Hematopoietic multipotent progenitor cell (in vitro differentiated cells): ENCODE results near the gene ITGA4. TPM values are rescaled to one million over a fixed set of nuclear protein-coding genes. Genes with fewer than 3 reads are reported as not detected.
"Not testable (repeated sequence)": the region's sequence is repeated elsewhere in the genome, so short reads cannot be mapped to it uniquely, and the experiment has no call there.

Experiments used
- DNase-seq, 3 donors: peaks; one replicate each; pipeline ENCODE4 v3.0.0-alpha.2; 2011 to 2015; ENCODE audit warnings: low read depth in 2 of 3, low spot score in 2 of 3
- total RNA-seq: library from RNA; depleted of rRNA; stranded (reverse); fragments of >200 nt; gene quantifications from one replicate; pipeline ENCODE4 v1.2.3, GENCODE V29; 2012

Gene ITGA4
- 193 TPM for total RNA-seq

DNA sequence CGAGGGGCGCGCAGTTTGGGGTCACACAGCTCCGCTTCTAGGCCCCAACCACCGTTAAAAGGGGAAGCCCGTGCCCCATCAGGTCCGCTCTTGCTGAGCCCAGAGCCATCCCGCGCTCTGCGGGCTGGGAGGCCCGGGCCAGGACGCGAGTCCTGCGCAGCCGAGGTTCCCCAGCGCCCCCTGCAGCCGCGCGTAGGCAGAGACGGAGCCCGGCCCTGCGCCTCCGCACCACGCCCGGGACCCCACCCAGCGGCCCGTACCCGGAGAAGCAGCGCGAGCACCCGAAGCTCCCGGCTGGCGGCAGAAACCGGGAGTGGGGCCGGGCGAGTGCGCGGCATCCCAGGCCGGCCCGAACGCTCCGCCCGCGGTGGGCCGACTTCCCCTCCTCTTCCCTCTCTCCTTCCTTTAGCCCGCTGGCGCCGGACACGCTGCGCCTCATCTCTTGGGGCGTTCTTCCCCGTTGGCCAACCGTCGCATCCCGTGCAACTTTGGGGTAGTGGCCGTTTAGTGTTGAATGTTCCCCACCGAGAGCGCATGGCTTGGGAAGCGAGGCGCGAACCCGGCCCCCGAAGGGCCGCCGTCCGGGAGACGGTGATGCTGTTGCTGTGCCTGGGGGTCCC lies at the start of gene ITGA4:
Gene ITGA4, plus strand, starts transcription at position 266 of the 620 bp plus-strand sequence. Its CDS starts 269 bp downstream, at position 535.
- peak; percentile 74 to 96 (median 94) for DNase-seq

DNA sequence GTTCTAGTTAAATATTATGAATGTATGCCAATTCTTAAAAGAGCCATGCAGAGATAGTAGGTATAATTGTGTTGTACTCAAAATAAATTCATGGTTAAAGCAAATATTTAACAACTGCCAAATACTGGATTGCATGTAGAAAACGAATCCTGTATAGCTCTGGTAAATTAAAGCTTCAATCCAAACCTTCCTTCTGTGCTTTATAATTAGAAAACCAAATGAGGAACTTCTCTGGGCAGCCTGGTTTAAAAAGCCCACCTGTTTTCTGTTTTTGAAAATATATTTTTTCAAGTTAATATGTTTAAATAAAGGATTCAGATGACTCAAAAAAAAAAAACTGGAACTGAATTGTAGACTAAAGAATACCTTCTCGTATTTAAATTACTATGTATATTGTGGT lies 48.3 kb upstream of the ITGA4 start:
- no peak for DNase-seq

DNA sequence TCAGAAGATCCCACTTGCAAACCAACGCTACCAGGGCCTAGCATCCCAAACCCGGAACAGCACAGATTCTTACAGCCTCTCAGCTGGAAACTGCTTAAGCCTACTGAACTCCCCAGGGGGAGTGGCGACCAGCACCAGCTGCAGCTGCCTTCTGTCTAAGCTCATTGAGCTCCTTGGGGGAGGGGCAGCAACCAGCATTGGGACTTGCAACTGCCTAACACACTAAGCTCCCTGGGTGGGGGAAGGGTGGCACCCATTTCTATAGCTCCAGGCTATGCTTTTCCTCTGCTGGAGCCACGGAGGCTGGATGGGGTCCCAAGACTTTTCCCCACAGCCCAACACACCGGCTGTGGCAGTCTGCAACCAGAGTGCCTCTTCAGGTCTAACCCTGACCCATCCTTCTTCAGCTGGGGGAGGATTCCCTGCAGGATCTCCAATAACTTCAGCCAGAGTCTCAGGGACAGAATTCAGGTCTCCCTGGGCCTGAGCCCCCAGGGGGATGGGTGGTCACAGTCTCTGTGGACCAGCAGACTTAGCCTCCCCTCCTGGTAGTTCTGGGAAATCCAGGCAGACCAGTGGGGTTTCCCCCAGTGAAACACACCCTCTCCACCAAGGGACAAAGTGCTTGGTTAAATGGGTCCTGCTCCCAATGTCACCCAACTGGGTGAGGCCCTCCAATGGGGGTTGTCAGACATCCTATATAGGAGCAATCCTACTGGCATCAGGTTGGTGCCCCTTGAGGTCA lies 45.9 kb upstream of the ITGA4 start:
- peak in 1 of 3 donors; percentile 46 for DNase-seq

DNA sequence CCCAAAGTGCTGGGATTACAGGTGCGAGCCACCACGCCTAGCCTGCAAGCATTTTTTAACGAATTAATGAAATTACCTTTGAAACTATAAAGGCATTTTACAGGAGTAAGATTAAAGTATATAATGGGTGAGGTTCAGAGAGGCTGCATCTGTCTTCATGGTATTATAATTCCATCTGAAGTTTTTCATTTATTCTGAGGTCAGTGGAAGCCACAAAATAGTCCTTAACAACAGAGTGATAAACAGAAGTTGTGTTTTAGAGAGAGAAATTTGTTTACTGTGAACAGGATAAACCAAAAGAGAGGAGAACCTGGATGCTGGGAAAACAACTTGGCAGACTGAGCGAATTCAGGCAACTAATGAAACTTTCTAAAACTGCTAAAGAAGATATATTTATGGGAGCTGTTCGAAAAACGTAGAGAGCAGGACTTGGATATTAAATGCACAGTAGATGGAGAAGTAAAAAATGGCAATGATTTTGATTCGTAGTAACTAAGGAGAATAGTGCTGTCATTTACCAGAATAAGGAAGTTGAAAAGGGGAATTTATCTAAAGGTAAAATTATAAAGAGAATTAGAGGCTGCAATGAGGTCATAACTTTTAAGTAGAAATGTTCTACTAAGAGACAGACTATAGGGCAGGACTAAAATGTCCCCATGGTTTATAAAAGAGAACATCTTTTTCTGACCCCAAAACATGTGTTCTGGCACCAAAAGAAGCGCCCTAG lies 37.9 kb upstream of the ITGA4 start:
- DNase-seq = peak in 2 of 3 donors; percentile 31 to 83

DNA sequence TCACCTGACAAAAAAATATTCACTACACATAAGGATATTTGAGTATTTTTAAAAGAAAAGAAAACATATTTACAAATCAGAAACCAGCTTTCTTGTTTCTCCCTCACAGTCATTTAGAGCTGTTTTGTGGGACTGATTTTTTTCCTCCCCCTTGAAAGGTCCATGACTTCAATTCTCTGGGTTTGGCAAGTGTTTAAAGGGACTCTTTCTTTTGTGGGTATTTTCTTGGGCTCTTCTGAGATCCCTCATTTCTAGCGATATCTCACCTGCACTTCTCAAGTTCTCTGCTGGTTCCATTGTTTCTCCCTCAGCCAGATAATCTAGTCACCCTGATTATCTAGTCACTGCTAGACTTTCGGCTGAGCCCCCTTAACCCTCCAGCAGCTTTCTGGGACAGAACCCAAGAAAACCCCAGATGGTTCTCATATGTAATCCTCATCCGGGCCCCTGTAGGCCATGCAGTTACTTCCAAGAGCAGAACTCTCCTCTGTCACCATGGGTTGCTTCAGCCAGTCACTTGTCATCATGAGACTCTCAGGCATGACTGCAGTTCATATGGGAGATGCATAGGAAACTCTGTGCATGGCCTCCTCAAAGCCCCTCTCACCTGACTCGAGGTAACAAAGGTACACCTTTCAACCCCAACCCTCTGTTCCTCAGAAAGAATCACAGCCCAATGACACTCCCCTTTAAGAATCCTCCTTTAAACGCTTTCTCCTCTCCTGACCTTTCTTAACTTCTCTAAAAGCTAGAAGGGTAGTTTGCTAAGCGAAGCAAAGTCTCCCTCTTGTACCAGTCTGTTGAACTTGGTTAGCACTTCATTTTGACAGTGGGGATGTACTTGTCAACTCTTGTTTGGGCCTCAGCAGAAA lies 36.7 kb upstream of the ITGA4 start:
- DNase-seq = no peak

DNA sequence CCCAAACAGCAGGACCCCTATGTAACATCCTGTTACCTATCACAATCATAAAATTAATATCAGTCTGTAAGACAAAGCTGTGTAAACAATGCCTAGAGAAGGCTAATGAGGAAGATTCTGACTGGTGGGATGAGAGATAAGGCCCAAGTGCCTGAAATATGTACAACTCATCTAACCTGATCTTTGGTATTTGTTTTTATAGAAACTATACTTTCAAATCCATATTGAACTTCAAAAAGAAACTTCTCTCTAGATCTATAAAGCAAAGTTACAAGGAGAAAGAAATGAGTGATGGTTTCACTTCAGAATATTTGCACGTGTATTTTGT lies 36.1 kb upstream of the ITGA4 start:
- DNase-seq = no peak

DNA sequence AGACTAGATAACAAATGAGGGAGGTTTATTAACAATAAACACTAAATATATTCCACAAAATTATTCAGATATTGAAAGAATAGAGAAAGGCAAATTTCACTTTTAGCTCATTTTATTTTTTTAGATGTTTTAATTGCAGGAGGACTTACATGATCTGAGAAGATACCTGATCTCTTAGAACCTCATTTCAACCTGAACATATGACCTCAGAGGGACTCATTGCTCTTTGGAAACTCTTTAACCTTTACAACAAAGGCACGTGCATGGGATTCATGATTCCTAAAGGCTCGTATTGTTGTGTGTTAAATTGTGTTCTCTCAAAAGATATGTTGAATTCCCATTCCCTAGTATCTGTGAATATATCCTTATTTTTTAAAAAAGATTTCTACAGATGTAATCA lies 35.7 kb upstream of the ITGA4 start:
- no peak for DNase-seq

DNA sequence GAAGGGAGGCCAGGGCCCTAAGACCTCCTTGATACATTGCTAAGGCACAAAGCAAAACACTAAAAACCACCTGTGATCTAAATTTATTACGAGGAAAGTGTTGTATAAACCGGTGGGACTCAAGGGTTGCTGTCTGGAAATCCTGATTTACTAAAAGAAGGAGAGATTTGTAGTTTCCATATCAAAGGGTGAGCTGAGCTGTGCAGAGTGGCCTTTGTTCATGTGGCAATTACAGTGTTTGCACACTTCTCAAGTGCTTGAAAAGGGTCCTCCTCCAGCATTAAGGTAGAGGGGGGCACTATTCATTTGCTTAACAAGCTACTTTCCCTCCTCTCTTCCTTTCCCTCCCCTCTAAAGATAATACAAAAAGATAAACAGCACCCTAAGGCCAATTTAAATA lies 30.5 kb upstream of the ITGA4 start:
- no peak for DNase-seq

DNA sequence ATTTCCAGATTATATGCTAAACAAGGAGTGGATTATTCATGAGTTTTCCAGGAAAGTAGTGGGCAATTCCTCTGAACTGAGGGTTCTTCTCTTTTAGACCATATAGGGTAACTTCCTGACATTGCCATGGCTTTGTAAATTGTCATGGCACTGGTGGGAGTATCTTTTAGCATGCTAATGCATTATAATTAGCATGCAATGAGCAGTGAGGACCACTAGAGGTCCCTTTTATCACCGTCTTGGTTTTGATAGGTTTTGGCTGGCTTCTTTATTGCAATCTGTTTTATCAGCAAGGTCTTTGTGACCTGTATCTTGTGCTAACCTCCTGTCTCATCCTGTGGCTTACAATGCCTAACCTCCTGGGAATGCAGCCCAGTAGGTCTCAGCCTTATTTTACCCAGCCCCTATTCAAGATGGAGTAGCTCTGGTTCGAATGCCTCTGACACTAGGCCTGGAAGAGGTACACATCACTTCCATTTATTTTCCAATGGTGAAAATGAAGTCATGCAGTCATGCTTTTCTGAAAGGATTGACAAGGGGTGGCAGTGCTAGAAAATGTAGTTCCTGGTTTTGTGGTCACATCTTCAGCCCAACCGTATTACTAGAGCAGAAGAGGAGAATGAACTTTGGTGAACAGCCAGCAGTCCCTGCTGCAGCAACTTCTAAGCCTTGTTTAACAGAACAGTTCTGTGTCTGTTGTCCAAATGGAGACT lies 26.6 kb upstream of the ITGA4 start:
- peak in 2 of 3 donors; percentile 44 to 79 for DNase-seq

DNA sequence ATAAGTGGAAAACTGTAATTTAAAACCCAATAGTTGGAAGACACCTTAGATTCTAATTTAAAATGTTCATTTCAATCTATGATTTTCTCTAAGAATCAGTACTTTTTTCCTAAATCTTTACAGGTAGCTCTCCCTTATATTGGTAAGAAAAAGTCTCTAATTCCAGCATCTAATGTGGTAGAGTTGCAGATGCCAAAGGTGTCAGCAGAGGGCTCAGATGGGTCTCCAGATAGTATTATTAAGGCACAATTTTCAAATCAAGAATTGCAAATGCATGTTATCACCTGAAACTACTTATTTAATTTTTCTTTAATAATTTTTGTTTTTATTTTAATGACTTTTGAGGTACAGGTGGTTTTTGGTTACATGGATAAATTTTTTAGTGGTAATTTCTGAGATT lies 25.5 kb upstream of the ITGA4 start:
- DNase-seq = no peak

DNA sequence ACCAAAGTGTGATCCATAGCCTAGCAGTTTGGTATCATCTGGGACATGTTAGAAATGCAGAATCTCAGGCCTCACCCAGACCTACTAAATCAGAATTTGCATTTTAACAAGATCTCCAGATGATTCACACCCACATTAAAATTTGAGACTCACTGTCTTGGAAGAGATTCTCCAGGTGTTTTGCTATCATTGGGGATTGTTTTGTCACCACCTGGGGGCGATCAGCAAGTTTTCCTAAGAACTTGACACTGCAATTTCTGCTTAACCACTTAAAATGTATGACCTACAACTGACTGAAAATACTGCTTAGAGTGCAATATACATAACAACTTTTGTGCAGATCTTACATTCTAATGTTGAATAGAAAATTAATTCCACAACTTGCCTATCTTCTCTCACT lies 18.9 kb upstream of the ITGA4 start:
- peak in 1 of 3 donors; percentile 43 for DNase-seq

DNA sequence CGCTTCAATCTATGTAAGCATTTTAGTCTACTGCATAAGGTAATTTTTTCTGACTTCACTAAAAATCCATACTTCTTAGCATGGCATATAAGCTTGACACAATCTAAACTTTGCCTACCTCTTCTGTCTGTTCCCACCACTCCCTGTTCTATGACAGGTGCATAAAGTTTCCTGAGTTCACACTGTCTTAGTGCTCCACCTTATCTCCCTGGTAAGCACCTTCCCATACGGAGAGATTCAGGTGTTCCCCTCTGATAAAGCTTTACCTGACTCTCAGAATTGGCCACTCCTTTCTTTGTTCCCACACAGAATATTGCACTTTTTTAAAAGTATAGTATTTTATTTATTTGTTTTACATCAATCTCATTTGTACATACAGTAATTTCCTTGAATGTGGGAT lies 16.8 kb upstream of the ITGA4 start:
- DNase-seq = no peak

DNA sequence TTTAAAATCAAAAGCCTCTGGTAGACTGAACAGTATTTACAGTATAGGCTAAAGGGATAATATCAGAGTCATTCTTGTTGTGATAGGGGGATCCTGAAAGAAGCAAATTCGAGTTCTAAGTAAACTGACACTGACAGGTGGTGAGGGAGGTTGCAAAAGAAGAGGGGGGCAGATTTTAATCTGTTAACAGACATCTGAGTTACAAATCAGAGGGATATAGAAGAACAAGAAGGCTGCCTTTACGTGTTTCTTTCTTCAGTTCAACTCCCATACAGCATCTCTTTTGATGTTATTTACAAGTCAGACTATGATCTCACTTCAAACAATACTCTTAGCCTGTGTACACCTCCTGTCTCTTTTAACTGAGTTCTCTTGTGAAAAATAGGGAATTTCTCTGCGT lies 16.3 kb upstream of the ITGA4 start:
- no peak for DNase-seq

DNA sequence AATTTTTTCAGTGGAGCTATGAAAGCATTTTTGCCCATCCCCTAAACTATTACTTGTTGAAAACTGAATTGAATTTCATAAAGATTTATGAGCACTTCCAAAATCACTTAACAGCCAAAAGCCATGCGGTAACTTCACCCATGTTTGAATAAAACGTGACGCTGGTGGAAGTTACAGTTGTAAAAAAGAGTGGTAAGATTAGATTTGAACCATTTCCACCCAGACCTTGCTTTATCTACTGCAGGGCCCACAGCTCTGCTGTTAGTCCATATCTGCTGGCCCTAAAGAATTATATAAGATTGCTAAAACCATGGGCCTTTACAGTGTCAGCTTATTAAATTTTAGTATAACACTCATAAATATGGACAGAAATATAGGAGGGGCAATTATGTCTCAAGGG lies 15.5 kb upstream of the ITGA4 start:
- no peak for DNase-seq

DNA sequence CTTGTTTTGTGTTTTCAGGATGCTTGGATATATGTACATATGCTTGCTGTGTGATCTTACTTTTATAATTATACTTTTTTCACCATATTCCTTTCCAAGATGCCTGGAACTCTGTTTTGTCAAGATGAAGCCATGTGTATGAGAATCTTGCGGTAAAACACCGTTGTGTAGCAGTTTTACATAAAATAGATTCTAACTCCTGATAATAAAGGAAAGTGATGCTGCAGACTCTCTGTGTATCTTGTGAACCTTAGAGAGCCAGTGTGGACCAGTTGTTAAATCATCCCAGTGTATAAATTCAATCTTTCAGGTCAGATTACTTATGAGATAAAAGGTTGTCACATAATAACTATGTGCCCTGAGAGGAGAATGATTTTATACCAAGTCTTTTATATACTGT lies 12.5 kb upstream of the ITGA4 start:
- DNase-seq = no peak

DNA sequence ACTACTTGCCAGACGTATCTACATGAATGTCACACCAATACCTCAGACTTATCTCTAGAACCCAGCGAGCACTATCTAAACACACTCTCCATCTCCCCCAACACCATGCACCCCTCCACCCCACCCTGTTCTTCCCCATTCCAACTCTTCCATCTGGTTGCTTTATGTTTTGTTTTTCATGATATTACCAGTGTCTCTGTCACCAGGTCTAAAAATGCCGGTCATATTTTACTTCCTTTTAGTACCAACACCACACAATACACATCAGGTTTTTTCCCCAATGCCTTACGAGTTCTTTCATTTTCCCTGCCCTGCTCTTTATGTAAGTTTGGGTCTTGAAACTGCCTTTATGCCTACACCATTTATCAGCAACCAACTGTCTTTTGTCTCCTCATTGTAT lies 10.2 kb upstream of the ITGA4 start:
- DNase-seq = peak in 1 of 3 donors; percentile 53

DNA sequence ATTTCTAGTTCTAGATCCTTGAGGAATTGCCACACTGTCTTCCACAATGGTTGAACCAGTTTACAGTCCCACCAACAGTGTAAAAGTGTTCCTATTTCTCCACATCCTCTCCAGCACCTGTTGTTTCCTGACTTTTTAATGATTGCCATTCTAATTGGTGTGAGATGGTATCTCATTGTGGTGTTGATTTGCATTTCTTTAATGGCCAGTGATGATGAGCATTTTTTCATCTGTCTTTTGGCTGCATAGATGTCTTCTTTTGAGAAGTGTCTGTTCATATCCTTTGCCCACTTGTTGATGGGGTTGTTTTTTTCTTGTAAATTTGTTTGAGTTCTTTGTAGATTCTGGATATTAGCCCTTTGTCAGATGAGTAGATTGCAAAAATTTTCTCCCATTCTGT lies 7.9 kb upstream of the ITGA4 start:
- DNase-seq = not testable (repeated sequence)

DNA sequence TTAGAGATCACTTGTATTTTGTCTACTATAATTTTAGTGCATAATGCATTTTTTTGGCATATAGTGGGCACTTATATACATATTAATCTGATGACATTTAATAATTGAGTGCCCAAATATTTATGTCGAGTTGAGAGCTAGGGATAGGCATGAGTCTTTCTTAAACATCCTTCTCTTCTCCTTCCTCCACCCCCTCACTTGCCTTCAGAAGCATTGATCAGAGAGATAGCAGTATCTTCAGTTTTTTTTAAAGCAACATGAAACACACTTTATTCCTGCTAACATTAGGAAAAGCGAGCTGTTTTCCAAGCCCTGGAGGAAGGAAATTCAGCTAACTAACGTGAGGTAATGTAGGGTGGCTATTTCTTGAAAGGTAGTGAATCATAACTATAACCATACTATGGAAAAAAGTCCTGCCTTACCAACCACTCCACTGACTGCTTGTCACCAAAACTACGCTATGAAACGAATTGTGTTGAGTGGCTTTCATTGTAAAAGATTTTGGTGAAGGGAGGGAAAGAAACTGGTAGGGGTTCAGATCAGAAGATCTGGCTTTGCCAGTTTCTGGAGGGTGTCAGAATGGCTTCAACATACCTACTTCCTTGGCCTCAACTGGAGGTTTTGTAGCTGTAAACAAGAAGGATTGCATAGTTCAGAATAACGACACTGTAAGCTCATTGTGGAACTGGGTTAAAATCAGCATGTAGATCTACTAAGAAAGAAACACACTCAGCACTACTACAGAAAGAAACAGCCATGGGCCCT lies 2.3 kb upstream of the ITGA4 start:
- no peak for DNase-seq

DNA sequence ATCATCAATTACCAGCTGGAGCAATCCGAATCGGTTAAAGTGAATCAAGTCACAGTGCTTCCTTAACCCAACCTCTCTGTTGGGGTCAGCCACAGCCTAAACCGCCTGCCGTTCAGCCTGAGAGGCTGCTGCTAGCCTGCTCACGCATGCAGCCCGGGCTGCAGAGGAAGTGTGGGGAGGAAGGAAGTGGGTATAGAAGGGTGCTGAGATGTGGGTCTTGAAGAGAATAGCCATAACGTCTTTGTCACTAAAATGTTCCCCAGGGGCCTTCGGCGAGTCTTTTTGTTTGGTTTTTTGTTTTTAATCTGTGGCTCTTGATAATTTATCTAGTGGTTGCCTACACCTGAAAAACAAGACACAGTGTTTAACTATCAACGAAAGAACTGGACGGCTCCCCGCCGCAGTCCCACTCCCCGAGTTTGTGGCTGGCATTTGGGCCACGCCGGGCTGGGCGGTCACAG lies 496 bp upstream of the ITGA4 start:
- DNase-seq = peak; percentile 45 to 94 (median 87)
